GM21381 (cell line): ENCODE measurements around the gene INPP5E.
"Not testable (repeated sequence)": the region's sequence is repeated elsewhere in the genome, so short reads cannot be mapped to it uniquely, and the experiment has no call there.

Experiments
- ATAC-seq: cut with Tn5 transposase; IDR thresholded peaks from one replicate; pipeline ENCODE4 v1.9.1; 2021; ENCODE audit warnings: mild to moderate bottlenecking, moderate library complexity; ENCODE audit not compliant: unreplicated experiment

INPP5E gene

GRCh38 chr9:136407911-136408310 is 31.7 kb downstream of the INPP5E start:
- no peak for ATAC-seq

- not testable (repeated sequence) for ATAC-seq
Observed at GRCh38 chr9:136407061-136407460, 32.6 kb downstream of the INPP5E start.

- not testable (repeated sequence) for ATAC-seq
Observed at GRCh38 chr9:136405904-136406303, 33.7 kb downstream of the INPP5E start.

DNA sequence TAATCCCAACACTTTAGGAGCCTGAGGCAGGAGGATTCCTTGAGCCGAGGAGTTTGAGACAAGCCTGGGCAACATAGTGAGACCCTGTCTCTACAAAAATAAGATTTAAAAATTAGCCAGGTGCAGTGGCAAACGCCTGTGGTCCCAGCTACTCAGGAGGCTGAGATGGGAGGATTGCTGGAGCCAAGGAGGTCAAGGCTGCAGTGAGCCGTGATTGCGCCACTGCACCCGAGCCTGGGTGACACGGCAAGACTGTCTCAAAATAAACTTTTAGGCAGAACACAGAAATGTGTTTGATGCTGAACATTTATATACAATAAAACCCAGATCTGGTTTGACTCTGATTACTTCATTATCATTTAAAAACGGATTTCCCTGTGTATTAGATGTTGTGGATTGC is 34.2 kb downstream of the INPP5E start:
- ATAC-seq: no peak

GRCh38 chr9:136404801-136405136 is 34.9 kb downstream of the INPP5E start:
- ATAC-seq: no peak

GRCh38 chr9:136403915-136404800 is 35.5 kb downstream of the INPP5E start:
- ATAC-seq: no peak

- ATAC-seq: no peak
Observed at GRCh38 chr9:136403538-136403914, 36.1 kb downstream of the INPP5E start.

GRCh38 chr9:136402067-136402466 is 37.6 kb downstream of the INPP5E start:
- no peak for ATAC-seq

- ATAC-seq: no peak
Observed at GRCh38 chr9:136401173-136401922, 38.3 kb downstream of the INPP5E start.

DNA sequence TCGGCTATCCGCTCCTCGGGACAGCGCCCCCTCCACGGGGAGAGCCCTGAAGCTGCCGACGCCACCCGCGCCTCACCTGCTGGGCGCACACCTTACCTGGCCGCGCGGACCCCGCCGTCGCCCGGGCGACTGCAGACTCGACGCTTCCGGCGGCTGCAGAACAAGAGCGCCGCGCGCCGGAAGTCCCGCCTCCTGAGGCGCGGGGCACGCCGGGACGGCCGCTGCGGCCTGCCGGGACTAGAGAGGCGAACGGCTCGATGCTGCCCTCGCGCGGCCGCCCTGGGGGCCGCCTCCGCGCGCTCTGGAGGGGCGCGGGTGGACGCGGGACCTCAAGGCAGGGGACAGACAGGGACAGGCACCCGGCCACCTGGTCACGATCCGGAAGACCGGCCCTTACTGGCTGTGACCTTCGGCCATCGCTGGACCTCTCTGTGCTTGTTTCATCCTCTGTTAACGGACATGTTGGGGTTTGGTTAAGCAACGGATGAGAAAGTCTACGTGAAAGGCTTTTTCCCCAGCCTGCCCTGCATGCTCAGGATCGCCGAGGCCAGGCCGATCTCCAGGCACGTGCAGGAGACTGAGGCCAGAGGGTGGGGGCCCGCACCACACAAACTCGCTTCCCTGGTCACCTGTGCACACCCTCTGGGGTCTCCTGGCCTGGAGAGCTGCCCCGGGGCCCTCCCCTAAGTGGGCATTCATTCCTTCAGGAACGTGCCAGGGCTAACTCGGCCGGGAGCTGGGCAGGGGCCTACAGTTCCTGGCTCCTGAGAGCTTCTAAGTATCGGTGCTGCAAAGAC is 39.4 kb downstream of the INPP5E start, which contains the start of gene SNAPC4:
SNAPC4 (minus strand) TSS at position 133 of the 797 bp plus-strand sequence. CDS start 1,742 bp downstream, outside the sequence.
- peak; percentile 74 for ATAC-seq

GRCh38 chr9:136399176-136400037 is 40.2 kb downstream of the INPP5E start:
- ATAC-seq: peak; percentile 25

GRCh38 chr9:136398286-136398685 is 41.4 kb downstream of the INPP5E start:
- ATAC-seq: no peak

DNA sequence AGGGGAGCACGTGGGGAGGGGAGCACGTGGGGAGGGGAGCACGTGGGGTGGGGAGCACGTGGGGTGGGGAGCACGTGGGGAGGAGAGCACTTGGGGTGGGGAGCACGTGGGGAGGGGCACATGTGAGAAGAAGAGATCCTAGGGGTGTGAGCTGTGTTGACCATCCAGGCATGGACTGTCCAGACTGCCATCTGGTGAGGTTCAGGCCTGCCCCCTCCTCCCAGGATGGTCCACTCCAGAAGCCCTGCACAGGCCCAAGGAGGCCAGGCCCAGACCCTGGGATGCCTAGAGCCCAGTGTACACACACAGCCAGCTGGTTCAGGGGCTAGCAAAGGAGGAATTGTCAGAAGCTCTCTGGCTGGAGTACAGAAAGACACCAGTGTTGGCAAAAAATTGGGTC is 42.0 kb downstream of the INPP5E start:
- ATAC-seq: no peak

GRCh38 chr9:136396219-136396515 is 43.5 kb downstream of the INPP5E start:
- no peak for ATAC-seq

DNA sequence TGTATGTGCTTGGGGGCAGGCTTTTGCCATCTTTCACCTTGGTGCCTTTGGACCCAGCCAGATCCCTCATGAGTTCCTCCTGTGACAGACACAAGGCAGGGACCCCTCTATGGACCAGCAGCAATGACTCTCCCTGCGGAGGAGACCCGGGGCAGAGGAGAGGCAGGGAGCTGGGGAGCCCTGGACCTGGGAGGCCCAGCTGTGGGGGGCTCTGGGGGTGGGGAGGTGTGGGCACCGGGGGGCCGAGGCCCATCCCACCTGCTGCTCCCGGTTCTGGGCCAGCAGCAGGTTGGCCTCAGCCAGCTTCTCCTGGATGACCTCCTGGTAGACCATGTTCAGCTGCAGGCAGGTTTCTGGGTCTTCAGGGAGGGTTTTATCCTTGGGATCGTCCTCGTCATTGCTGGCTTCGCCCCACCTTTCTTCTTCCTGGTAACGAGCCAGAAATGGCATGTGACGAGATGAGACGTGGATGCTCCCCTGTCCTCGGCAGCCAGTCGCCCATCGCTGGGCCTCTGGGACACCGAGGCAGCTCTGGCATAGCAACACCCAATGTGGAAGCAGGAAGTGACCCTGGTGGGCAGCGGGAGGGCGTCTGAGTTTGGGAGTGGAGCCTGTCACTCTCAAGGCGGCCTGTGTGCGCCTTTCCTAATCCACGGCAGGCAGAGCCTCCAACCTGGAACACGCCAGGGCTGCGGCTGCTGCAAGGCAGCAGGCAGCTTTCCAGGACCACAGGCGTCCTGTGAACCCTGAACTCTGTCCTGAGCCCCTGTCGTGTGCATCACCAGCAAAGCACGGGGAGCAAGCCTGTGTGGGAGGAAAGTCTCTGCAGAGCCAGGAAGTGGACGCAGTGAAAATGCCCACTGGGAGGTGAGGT is 44.1 kb downstream of the INPP5E start:
- no peak for ATAC-seq

- no peak for ATAC-seq
Observed at GRCh38 chr9:136395020-136395340, 44.7 kb downstream of the INPP5E start.

DNA sequence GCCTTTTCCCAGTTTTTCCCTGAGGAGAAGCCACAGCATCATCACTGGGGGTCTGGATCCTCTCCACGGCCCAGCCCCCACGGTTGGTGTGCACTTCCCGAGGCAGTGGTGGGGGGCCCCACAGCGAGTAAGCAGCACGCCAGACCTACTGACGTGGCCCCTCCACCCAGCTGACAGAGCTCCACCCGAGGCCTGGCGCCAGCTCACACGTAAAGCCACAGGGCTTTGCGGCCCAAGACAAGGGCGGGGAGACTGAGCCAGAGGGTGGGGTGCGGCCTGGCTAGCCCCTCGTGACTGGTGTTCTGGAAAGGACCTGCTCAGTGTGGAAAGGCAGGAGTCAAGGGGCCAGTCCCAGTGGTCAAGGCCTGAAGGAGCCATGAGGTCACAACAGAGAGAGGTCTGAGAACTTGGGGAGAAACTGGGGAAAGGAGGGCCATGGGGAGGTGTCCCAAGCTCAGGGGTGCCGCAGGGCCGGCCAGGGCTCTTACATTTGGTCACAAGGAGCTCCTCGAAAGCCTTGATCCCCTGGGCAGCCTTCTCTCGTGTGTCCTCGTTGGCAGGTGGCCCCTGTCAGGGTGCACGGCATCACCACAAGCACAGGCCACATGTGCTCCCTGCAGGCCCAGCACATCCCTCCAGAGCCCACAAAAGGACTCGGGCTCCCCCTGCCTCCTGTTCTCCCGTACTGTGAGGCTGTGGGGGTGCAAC is 45.2 kb downstream of the INPP5E start:
- no peak for ATAC-seq

DNA sequence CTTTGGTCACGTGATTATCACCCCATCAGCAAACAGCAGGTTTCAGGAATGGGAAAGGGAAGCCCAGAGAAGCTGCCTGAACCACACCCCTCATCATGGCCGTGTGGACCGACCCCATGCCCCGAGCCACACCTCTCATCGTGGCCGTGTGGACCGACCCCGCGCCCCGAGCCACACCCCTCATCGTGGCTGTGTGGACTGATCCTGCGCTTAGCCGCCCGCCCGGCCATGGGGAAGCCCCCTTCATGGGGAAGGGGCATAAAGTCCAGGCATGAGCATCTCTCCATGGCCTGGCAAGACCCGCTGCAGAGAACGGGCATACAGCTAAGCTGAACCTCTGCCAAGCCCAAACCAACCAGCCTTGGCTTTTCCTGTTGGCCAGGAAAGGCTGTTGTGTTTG is 46.1 kb downstream of the INPP5E start:
- no peak for ATAC-seq
